HG03060 (cell line): ENCODE measurements around the gene OR6M1.

Source experiments
- ATAC-seq: cut with Tn5 transposase; IDR thresholded peaks from one replicate; pipeline ENCODE4 v1.9.1; 2021; ENCODE audit warnings: low read depth, moderate number of reproducible peaks; ENCODE audit not compliant: unreplicated experiment

Gene OR6M1

GRCh38 chr11:123778511-123778910, 27.6 kb downstream of the OR6M1 start:
- no peak for ATAC-seq

GRCh38 chr11:123775715-123776549, 30.2 kb downstream of the OR6M1 start:
- ATAC-seq = no peak

GRCh38 chr11:123775289-123775688, 30.9 kb downstream of the OR6M1 start:
- ATAC-seq = no peak

GRCh38 chr11:123773959-123774358, 32.2 kb downstream of the OR6M1 start:
- no peak for ATAC-seq

- no peak for ATAC-seq
Measured at GRCh38 chr11:123773026-123773425, 33.1 kb downstream of the OR6M1 start.

GRCh38 chr11:123771664-123772063, 34.5 kb downstream of the OR6M1 start:
- ATAC-seq = no peak

GRCh38 chr11:123770712-123771111, 35.4 kb downstream of the OR6M1 start:
- ATAC-seq = no peak

GRCh38 chr11:123765601-123766000, 40.5 kb downstream of the OR6M1 start:
- no peak for ATAC-seq

- no peak for ATAC-seq
Measured at GRCh38 chr11:123762422-123762821, 43.7 kb downstream of the OR6M1 start.

GRCh38 chr11:123760894-123761293, 45.3 kb downstream of the OR6M1 start:
- peak; percentile 79 for ATAC-seq

- no peak for ATAC-seq
Measured at GRCh38 chr11:123757976-123758375, 48.2 kb downstream of the OR6M1 start.

GRCh38 chr11:123755813-123756212, 50.3 kb downstream of the OR6M1 start:
- no peak for ATAC-seq
